A673 (cell line): Measurements from ENCODE around the gene PLAC8. TPM values are rescaled to one million over a fixed set of nuclear protein-coding genes. Genes with fewer than 3 reads are reported as not detected.
"Not testable (repeated sequence)": the region's sequence is repeated elsewhere in the genome, so short reads cannot be mapped to it uniquely, and the experiment has no call there.

Experiments
- BruUV-seq: library from RNA; stranded (reverse); fragments of 400-500 nt; replicated peaks from 2 replicates; lab custom pipeline; 2021; lab: Mats Ljungman, UMichigan
- CTCF ChIA-PET: fragments of 300-600 bp; sonication (Branson Sonifier 250); formaldehyde crosslinking; loops from one replicate; lab custom pipeline; 2022; ENCODE audit warnings: antibody characterized with exemption; lab: Charles Lee
- POLR2A ChIA-PET: fragments of 300-600 bp; sonication (Branson Sonifier 250); formaldehyde crosslinking; loops from one replicate; lab custom pipeline; 2022; ENCODE audit warnings: antibody characterized with exemption; ENCODE audit not compliant: low non-redundant PET; lab: Charles Lee
- DNase-seq: peaks from one replicate; pipeline ENCODE4 v3.0.0-alpha.2; 2015; ENCODE audit warnings: low spot score
- H3K27ac ChIP-seq: fragments of 200-600 bp; sonication (generic); 2 replicates; pipeline ENCODE4 v1.5.1; 2016; ENCODE audit warnings: mixed run types, low read depth, mild to moderate bottlenecking, mixed read lengths, antibody characterized with exemption, low read length; ENCODE audit not compliant: poor library complexity, severe bottlenecking
- H3K27me3 ChIP-seq: fragments of 200-600 bp; sonication (generic); replicated peaks from 2 replicates; pipeline ENCODE4 v1.6.1; 2017; ENCODE audit warnings: mixed run types, low read depth, mild to moderate bottlenecking, mixed read lengths, antibody characterized with exemption, low read length; ENCODE audit not compliant: insufficient read depth, poor library complexity
- H3K36me3 ChIP-seq: fragments of 200-600 bp; sonication (generic); 2 replicates; pipeline ENCODE4 v1.6.1; 2016; ENCODE audit warnings: mixed run types, mild to moderate bottlenecking, mixed read lengths, antibody characterized with exemption, low read length; ENCODE audit not compliant: insufficient read depth, poor library complexity, severe bottlenecking
- H3K4me1 ChIP-seq: fragments of 200-600 bp; sonication (generic); 2 replicates; pipeline ENCODE4 v1.6.1; 2017; ENCODE audit warnings: mixed run types, mild to moderate bottlenecking, mixed read lengths, antibody characterized with exemption, low read length; ENCODE audit not compliant: insufficient read depth, poor library complexity, severe bottlenecking
- H3K4me3 ChIP-seq: fragments of 200-600 bp; sonication (generic); 2 replicates; pipeline ENCODE4 v1.5.1; 2016; ENCODE audit warnings: low read depth, mixed run types, mild to moderate bottlenecking, mixed read lengths, low read length; ENCODE audit not compliant: poor library complexity, severe bottlenecking
- H3K9me3 ChIP-seq: fragments of 200-600 bp; sonication (generic); 2 replicates; pipeline ENCODE4 v1.6.1; 2016; ENCODE audit warnings: mixed run types, low read depth, mild to moderate bottlenecking, mixed read lengths, antibody characterized with exemption, low read length; ENCODE audit not compliant: poor library complexity, severe bottlenecking
- CTCF ChIP-seq: fragments of 300-800, 200-600 bp; sonication (generic); conservative IDR thresholded peaks from 2 replicates; pipeline ENCODE4 v1.5.1; 2017; ENCODE audit warnings: low read depth, mild to moderate bottlenecking, antibody characterized with exemption, low read length, moderate library complexity, mixed read lengths
- EZH2 ChIP-seq: fragments of 200-600 bp; sonication (generic); IDR thresholded peaks from 2 replicates; pipeline ENCODE4 v1.6.1; 2017; ENCODE audit warnings: borderline replicate concordance, low read depth, mild to moderate bottlenecking, mixed read lengths, antibody characterized with exemption, low read length; ENCODE audit not compliant: poor library complexity, severe bottlenecking
- intact Hi-C: fragments of 100-400 bp; cut with micrococcal nuclease; formaldehyde crosslinking; loops from one replicate; pipeline ENCODE4 v1.10.0; 2022; ENCODE audit not compliant: unreplicated experiment
- total RNA-seq: library from RNA; stranded (reverse); gene quantifications from 2 replicates; pipeline ENCODE4 v1.2.3, GENCODE V29; 2021

PLAC8 gene
- total RNA-seq, 1 experiment from 2014 or later, result 0.41 TPM

GRCh38 chr4:83075311-83076095, 39.0 kb downstream of the PLAC8 start:
- Histone ChIP-seq H3K27me3 (no peaks in the 10 kb centered on the region), H3K4me1 (no peaks in the 10 kb centered on the region), H3K36me3 (no peaks in the 10 kb centered on the region), H3K4me3 (no peak overlapping the region), H3K27ac (no peak overlapping the region), H3K9me3 (no peaks in the 10 kb centered on the region)
- peak; percentile 4 for DNase-seq
- BruUV-seq, result no TSS peak
- ChIA-PET POLR2A (no interaction called here), CTCF (interaction anchor here (0.6 kb wide), 1 partner anchor 179 kb away, joined by 5 read pairs; no protein-coding TSS in a partner anchor)
- TF ChIP-seq EZH2, result no peak
- no peak for TF ChIP-seq CTCF
- intact Hi-C loops, result no loop called here

DNA sequence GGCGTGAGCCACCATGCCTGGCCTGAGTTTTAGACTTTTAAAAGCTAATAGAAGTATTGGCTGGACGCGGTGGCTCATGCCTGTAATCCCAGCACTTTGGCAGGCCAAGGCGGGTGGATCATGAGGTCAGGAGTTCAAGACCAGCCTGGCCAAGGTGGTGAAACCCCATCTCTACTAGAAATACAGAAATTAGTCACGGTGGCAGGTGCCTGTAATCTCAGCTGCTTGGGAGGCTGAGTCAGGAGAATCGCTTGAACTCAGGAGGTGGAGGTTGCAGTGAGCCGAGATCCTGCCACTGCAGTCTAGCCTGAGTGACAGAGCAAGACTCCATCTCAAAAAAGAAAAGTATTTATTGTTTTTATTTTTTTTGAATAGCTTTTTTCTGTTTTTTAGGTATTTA, 39.7 kb downstream of the PLAC8 start:
- ChIA-PET POLR2A (interaction anchor here (0.7 kb wide), 1 partner anchor 466 kb away, joined by 8 read pairs; no protein-coding TSS in a partner anchor), CTCF (interaction anchor here (1.0 kb wide), 1 partner anchor 186 kb away, joined by 7 read pairs; no protein-coding TSS in a partner anchor)
- H3K27ac ChIP-seq, BruUV-seq, H3K36me3 ChIP-seq, DNase-seq, H3K27me3 ChIP-seq, H3K4me3 ChIP-seq, H3K4me1 ChIP-seq, H3K9me3 ChIP-seq: not testable (repeated sequence)
- intact Hi-C loops, result loop anchor here (5.0 kb wide), 1 partner anchor 188 kb away; no protein-coding TSS in a partner anchor

GRCh38 chr4:83074086-83074704, 40.3 kb downstream of the PLAC8 start:
- no TSS peak for BruUV-seq
- Histone ChIP-seq H3K27me3 (no peaks in the 10 kb centered on the region), H3K4me1 (no peaks in the 10 kb centered on the region), H3K27ac (no peak overlapping the region), H3K9me3 (no peaks in the 10 kb centered on the region), H3K36me3 (no peaks in the 10 kb centered on the region), H3K4me3 (no peak overlapping the region)
- TF ChIP-seq EZH2 (no peak), CTCF (peak; percentile 62)
- ChIA-PET CTCF (interaction anchor here (0.7 to 1.0 kb wide), 2 partner anchors 39 to 186 kb away, joined by 7 to 10 read pairs; no protein-coding TSS in a partner anchor), POLR2A (interaction anchor here (0.7 kb wide), 1 partner anchor 467 kb away, joined by 8 read pairs; no protein-coding TSS in a partner anchor)
- peak; percentile 72 for DNase-seq
- intact Hi-C loops, result loop anchor here (5.0 kb wide), 1 partner anchor 188 kb away; no protein-coding TSS in a partner anchor
